Activated naive CD4-positive, alpha-beta T cell treated with Interleukin-2 at 50 U/mL for 16 hours (primary cell): ENCODE measurements around the gene SF3A2.

Experiments
- DNase-seq: peaks from one replicate; pipeline ENCODE4 v3.0.0-alpha.2; 2020

The SF3A2 gene

GRCh38 chr19:2255112-2255845, 18.7 kb downstream of the SF3A2 start:
- DNase-seq = no peak

DNA sequence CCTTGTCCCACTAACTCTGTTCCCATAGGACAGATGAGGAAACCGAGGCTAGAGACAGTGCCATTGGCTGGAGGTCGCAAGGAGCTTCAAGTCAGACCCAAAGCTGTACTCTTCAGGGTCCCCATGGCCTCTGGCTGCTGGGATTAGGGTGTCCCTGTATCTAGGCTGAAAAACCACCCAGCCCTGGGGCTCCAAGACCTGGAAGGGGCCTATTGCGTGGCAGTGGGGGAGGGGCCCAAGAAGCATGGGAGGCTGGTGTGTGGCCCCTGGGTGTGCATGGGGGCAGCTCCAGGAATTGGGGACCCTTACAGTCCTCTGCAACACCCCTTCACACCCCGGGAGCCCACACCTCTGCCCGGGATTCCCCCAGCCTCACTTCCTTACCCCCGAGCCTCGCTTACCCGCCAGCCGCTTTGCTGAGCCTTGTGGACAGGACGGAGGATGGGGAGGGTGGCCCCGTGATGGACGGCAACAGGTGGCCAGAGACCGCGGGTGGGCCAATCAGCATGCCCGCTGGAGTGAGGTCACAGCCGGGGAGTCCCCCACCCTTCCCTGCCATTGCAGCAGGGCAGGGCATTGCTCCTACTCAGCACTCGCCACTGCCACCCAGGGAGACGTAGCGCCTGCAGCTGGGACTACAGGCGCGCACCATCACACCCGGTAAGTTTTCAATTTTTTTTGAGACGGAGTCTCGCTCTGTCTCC, 19.5 kb downstream of the SF3A2 start, which contains the start of gene JSRP1:
JSRP1 (minus strand) TSS at position 436 of the 704 bp plus-strand sequence. CDS start 1,103 bp downstream, outside the sequence.
- no peak for DNase-seq

GRCh38 chr19:2259336-2259735, 22.7 kb downstream of the SF3A2 start:
- no peak for DNase-seq

GRCh38 chr19:2260341-2260805, 23.7 kb downstream of the SF3A2 start:
- no peak for DNase-seq

GRCh38 chr19:2261438-2262172, 25.0 kb downstream of the SF3A2 start:
- DNase-seq = peak; percentile 68

DNA sequence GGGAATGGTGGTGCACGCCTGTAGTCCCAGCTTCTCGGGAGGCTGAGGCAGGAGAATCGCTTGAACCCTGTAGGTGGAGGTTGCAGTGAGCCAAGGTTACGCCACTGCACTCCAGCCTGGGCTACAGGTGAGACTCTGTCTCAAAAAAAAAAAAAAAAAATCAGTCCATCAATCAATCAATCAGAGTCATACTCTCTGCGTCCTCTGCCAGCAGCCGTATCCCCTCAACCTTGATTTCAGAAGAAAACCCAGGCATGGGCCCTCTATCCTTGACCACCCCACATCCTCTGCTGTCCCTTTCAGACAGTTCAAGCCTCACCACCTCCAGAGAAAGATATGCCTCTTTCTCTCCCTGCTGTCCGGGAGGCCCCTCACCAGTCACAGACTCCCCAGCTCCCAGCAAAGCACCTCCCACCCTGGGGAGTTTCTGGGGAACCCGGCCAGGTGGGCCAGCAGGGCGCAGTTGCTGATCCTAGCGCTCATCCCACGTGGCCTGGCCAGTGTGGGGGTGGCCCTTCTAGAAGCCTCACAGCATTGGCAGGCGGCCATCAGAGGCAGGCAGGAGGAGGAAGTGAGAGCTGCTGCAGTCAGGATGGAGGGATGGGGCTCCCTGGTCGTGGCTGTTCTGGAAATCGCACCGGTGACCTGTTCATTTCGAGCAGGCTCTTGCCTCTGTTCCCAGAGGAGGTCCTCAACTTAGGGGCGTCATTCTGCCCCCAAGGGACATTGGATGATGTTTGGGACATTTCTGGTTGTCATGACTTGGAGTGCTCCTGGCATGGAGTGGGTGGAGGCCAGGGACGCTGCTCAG, 29.8 kb downstream of the SF3A2 start:
- no peak for DNase-seq

DNA sequence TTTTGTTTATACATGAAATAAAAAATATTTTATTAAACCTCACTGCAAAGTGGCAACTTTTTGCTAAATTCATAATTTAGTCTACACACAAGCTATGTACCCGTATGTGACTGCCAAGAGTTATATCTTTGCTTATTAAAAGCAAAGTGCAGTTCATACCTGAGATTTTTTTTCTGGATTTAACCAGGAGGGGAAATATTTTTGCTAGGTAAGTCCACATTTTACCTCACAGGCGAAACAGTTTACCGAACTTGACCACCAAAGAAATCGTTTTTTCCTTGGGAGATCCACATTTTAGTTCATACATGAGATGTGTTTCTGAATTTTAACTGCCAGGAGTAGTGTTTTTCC, 31.8 kb downstream of the SF3A2 start:
- no peak for DNase-seq

- no peak for DNase-seq
These were observed 32.2 kb downstream of the SF3A2 start for GRCh38 chr19:2268861-2269243.

GRCh38 chr19:2269244-2270156, 32.9 kb downstream of the SF3A2 start:
- DNase-seq = peak; percentile 99

GRCh38 chr19:2270157-2270422, 33.5 kb downstream of the SF3A2 start:
- DNase-seq = peak; percentile 52

DNA sequence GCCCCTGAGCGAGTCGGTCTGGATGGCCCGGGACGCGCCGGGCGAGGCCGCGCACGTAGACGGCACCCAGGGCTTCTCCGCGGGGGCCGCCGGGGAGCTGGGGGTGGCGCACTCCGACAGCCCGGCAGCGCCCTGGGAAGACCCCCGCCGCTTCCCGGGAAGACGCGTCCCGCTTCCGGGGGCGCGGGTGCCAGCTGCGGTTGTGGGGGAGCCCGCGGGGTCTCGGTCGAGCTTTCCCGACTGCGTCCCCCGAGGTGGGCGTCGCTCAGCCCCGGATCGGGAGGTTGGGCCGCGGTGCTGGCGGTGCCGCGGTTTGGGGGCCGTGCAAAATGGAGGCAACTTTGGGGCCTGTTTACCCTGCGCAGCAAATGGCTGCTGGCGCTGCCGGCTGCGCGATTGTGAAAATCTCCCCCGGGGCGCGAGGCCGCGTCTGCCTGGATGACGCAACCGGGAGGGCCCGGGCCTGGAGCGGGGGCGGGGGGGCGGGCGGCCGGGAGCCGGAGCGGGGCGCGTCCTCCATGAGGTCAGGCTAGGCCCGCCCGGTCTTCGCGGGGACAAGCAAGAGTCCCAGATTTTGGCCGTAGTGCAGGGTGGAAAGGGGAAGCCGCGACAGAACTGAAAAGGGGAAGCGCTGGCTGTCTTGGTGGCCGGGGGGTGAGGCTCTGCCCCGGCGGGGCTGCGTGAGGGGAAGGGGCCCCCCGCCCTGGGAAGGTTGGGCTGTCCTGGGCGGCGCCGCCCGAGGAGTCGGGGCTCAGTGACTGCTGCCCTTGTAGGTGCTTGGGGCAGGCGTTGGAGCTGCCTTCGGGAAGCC, 34.0 kb downstream of the SF3A2 start:
- peak; percentile 80 for DNase-seq

DNA sequence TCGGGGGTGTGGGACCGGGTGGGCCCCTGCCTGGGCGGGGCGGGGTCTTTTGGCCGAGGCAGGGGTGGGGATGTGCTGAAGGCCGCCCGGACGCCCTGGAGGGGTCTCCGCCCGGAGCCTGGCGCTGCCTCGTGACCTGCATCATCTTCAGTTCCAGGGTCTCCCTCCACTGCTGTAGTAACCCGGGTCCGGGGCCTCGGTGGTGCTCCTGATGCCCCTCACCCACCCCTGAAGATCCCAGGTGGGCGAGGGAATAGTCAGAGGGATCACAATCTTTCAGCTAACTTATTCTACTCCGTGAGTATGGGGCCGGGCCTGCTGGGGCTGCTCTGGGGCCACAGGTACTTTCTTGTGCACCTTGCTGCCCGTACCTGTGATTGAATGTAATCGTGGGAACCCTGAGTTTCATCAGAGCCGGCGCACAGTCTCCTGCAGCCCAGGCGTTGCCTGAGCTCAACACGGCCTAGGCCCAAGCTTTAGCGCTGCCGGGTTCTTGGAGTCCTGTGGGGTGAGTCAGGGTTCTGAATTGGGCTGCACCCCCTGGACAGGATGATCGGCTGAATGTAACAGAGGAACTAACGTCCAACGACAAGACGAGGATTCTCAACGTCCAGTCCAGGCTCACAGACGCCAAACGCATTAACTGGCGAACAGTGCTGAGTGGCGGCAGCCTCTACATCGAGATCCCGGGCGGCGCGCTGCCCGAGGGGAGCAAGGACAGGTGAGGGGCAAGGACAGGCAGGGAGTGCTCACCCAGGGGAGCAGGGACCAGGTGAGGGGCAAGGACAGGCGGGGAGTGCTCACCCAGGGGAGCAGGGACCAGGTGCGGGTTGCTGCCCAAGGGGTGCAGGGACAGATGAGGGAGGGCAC, 34.8 kb downstream of the SF3A2 start:
- DNase-seq = peak; percentile 32

GRCh38 chr19:2273356-2274184, 36.9 kb downstream of the SF3A2 start:
- DNase-seq = peak; percentile 78

GRCh38 chr19:2274185-2274711, 37.6 kb downstream of the SF3A2 start:
- no peak for DNase-seq

GRCh38 chr19:2274931-2275535, 38.4 kb downstream of the SF3A2 start:
- no peak for DNase-seq

DNA sequence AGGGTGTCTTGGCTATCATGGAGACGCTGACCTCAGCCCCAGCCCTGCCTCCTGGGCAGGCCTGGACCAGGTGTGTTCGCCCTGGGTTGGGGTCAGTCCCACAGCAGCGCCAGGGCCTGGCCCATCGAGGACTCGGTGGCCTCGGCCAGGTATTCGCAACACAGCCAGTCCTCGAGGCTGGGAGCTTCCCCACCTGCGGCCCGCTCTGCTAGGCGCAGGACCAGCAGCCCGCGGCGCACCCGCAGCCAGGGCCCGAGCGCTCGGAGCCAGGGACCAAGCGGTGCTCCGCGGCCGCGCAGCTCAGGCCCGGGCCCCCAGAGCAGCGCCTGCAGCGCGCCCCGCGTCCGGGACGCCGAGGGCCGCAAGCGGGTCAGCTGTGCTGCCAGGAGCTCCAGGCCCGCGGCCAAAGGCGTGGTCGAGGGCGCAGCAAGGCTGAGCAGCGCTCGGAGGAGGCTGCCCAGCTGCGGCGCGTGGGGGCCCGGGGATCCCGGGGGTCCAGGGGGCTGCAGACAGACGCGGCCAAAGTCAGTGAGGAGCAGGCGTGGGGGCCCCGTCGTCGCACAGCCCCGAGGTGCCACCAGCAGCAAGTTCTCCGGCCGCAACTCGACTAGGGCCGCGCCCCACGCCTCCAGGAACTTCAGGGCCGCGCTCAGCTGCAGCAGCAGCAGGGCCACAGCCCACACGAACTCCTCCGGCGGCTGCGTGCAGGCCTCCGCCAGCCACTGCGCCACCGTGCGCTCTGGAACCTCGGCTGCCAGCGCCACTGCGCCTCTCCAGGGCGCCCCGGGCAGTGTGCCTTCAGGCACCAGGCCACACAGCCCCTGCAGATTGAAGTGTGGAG, 39.2 kb downstream of the SF3A2 start:
- DNase-seq = no peak

DNA sequence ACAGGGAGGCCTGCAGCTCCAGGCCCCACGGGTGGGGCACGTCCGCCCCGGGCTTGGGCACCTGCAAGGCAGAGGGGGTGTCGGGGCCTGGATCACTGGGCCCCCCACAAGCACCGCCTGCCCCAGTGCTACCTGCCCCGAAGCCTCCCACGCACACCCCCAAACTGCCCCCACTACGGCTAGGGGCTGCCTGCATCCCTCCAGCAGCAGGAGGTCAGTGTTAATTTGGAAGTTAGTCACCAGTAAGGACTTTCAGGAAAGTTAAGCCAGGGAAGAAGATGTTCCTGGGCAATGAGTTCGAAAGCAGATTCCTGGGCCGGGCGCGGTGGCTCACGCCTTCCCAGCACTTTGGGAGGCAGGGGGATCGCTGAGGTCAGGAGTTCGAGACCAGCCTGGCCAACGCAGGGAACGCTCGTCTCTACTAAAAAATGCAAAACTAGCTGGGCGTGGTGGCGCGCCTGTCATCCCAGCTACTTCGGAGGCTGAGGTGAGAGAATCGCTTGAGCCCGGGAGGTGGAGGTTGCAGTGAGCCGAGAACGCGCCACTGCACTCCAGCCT, 39.9 kb downstream of the SF3A2 start:
- DNase-seq = no peak
